Aorta (tissue), 5 donors: ENCODE data around the gene SUOX. TPM values are rescaled to one million over a fixed set of nuclear protein-coding genes. Genes with fewer than 3 reads are reported as not detected.

ENCODE experiments used
- ATAC-seq: fragments of 200-7000 bp; cut with Tn5 transposase; one replicate; pipeline ENCODE4 v1.9.1; 2022; ENCODE audit warnings: moderate library complexity; ENCODE audit not compliant: low FRiP score
- DNase-seq, 2 donors: peaks; one replicate each; pipeline ENCODE4 v3.0.0-alpha.2; 2020
- H3K27ac ChIP-seq, 2 donors: one replicate each; pipeline ENCODE4 v1.5.1; 2013; ENCODE audit warnings: low read length in 2 of 2, mild to moderate bottlenecking in 2 of 2, moderate library complexity in 2 of 2, control low read depth in 1 of 2, inconsistent platforms in 1 of 2, low read depth in 1 of 2
- H3K27me3 ChIP-seq, 2 donors: one replicate each; pipeline ENCODE4 v1.6.1; 2013; ENCODE audit warnings: control low read depth in 1 of 2, low read length in 1 of 2, mild to moderate bottlenecking in 1 of 2, moderate library complexity in 1 of 2; ENCODE audit not compliant: insufficient read depth in 2 of 2, control insufficient read depth in 1 of 2
- H3K36me3 ChIP-seq, 2 donors: one replicate each; pipeline ENCODE4 v1.6.1; 2013; ENCODE audit warnings: control low read depth in 1 of 2, low read length in 1 of 2, mild to moderate bottlenecking in 1 of 2; ENCODE audit not compliant: insufficient read depth in 2 of 2, control insufficient read depth in 1 of 2
- H3K4me1 ChIP-seq, 2 donors: one replicate each; pipeline ENCODE4 v1.6.1; 2013; ENCODE audit warnings: low read length in 2 of 2, control low read depth in 1 of 2, mild to moderate bottlenecking in 1 of 2, moderate library complexity in 1 of 2; ENCODE audit not compliant: insufficient read depth in 2 of 2, control insufficient read depth in 1 of 2
- H3K4me3 ChIP-seq, 2 donors: one replicate each; pipeline ENCODE4 v1.5.1; 2013; ENCODE audit warnings: low read length in 2 of 2, control low read depth in 1 of 2, mild to moderate bottlenecking in 1 of 2
- H3K9me3 ChIP-seq: one replicate; pipeline ENCODE4 v1.6.1; 2013; ENCODE audit warnings: mild to moderate bottlenecking, low read length; ENCODE audit not compliant: control insufficient read depth
- WGBS, 2 donors: extraction: QIAGEN DNeasy Blood & Tissue Kit; methylation state at CpG; one replicate each; pipeline ENCODE4 v1.1.7; 2013; 5-methylcytosine and 5-hydroxymethylcytosine counted together
- intact Hi-C, 2 donors: fragments of 100-400 bp; cut with DNase I; formaldehyde crosslinking; loops; one replicate each; pipeline versions ENCODE4 v1.14.2 to v1.15.0; 2022
- polyA plus RNA-seq, 2 donors: library from polyadenylated mRNA; stranded (reverse); fragments of 200-250 nt; gene quantifications; one replicate each; pipeline ENCODE4 v1.2.3, GENCODE V29; 2013
- total RNA-seq, 2 donors: library from RNA; stranded (reverse); fragmentation: NEBNext Ultra II Directional; extraction: Animal tissue kit (Norgen Biotek cat#: 25700); gene quantifications; one replicate each; pipeline ENCODE4 v1.2.1, GENCODE V29; 2021
- donor health status: healthy with polysubstance abuse.
- donor health status: Bipolar disorder and iron deficiency.
- donor health status: DM: no; HTN: no; CAD: no.
- donor health status: DM: no; HTN: no; CAD: no.
- donor health status: DM: yes; HTN: yes; CAD: no.

SUOX gene
- total and polyA plus RNA-seq, 4 donors, result 6.4 to 18.3 (median 17.6) TPM

DNA sequence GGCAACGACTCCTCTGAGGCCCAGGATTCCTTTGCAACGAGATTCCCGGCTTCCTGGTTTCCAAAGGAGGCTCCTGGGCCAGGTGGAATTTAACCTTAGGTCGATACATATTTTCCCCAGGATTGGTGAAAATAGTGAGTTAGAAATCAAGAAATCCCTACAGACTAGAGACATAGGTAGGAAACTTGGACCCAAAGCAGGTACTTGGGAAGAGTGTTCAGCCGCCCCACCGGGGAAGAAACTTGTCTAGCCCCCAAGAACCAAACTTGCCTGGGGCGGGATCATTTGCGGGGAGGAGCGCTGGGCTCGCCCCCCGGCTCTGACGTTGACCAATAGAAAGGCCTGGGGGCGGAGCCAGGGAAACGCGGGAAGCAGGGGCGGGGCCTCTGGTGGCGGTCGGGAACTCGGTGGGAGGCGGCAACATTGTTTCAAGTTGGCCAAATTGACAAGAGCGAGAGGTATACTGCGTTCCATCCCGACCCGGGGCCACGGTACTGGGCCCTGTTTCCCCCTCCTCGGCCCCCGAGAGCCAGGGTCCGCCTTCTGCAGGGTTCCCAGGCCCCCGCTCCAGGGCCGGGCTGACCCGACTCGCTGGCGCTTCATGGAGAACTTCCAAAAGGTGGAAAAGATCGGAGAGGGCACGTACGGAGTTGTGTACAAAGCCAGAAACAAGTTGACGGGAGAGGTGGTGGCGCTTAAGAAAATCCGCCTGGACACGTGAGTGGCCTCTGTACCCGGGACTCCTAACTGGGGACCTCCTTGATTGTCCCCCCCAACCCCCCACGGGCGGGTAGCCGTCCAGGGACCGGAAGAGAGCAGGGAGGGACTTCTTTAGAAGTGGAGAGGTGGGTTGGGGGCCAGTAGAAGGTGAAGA lies 30.4 kb upstream of the SUOX start, which contains the start of gene CDK2:
CDK2 (plus strand) TSS at position 423 of the 874 bp plus-strand sequence; CDS start at position 602, 179 bp downstream.
- DNase-seq, result peak; percentile 95 to 98
- Histone ChIP-seq H3K4me1 (no peaks in the 10 kb centered on the region), H3K4me3 (peak within 1 kb of the TSS; percentile 66 to 72), H3K36me3 (no peaks in the 10 kb centered on the region), H3K27ac (peak within 1 kb of the TSS in 1 of 2 donors; percentile 32), H3K9me3 (no peaks in the 10 kb centered on the region), H3K27me3 (no peaks in the 10 kb centered on the region)
- ATAC-seq, result peak; percentile 96
- intact Hi-C loops, result loop anchor here in 1 of 2 donors (10.0 kb wide), 1 partner anchor 232 kb away; no protein-coding TSS in a partner anchor
- WGBS, 2 donors, result 0 to 1% methylated on average over 41 to 45 of the region's 45 CpGs

DNA sequence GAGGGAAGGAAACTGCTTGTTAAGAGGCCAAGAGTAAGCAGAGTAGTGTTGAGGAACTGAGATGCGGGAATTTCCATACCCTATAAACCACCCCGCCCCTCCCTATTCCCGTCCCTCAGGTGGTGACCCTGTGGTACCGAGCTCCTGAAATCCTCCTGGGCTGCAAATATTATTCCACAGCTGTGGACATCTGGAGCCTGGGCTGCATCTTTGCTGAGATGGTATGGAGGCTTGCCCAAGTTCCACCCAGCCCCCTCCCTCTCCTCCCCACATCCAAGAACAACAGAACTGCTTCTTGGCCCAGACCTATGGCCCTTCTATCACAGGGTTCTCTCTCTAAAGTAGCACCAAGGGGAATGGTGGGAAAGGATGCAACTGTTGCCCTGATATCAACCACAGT lies 27.7 kb upstream of the SUOX start:
- Histone ChIP-seq H3K27ac (no peak overlapping the region), H3K27me3 (no peaks in the 10 kb centered on the region), H3K4me1 (no peaks in the 10 kb centered on the region), H3K36me3 (no peaks in the 10 kb centered on the region), H3K4me3 (no peak overlapping the region), H3K9me3 (no peaks in the 10 kb centered on the region)
- intact Hi-C loops, result loop anchor here in 1 of 2 donors (10.0 kb wide), 1 partner anchor 235 kb away; no protein-coding TSS in a partner anchor
- DNase-seq (no peak), ATAC-seq (no peak)
- WGBS, 2 donors, result 76 to 81% methylated on average over 4 of the region's 4 CpGs

DNA sequence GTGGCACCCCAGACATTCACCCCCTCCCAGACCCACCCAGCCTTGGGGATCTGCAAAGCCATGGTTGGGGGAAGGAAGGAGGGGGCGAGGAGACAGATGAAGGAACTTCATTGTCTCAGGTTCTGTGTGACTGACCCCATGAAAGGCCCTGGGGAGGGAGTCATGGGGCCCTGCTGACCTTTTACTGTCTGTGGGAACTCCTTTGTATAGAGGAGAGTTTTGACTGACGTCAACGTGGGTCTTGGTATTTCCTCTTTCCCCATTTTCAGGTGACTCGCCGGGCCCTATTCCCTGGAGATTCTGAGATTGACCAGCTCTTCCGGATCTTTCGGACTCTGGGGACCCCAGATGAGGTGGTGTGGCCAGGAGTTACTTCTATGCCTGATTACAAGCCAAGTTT lies 26.3 kb upstream of the SUOX start:
- H3K27me3 ChIP-seq, result no peaks in the 10 kb centered on the region
- DNase-seq (no peak), ATAC-seq (no peak)
- 89% methylated on average over 7 of the region's 7 CpGs for WGBS, 2 donors
- H3K27ac ChIP-seq, result no peak overlapping the region
- H3K9me3 ChIP-seq, result no peaks in the 10 kb centered on the region
- H3K36me3 ChIP-seq, result no peaks in the 10 kb centered on the region
- peaks cover 0 to 3% of the 10 kb centered on the region in 2 donors for H3K4me1 ChIP-seq
- no peak overlapping the region for H3K4me3 ChIP-seq
- intact Hi-C loops, result loop anchor here in 1 of 2 donors (5.0 kb wide), 1 partner anchor 38 kb away; the partner anchor contains the start of gene DGKA

DNA sequence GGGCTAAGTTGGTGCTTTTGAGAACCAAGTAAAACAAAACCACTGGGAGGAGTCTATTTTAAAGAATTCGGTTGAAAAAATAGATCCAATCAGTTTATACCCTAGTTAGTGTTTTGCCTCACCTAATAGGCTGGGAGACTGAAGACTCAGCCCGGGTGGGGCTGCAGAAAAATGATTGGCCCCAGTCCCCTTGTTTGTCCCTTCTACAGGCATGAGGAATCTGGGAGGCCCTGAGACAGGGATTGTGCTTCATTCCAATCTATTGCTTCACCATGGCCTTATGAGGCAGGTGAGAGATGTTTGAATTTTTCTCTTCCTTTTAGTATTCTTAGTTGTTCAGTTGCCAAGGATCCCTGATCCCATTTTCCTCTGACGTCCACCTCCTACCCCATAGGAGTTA lies 25.0 kb upstream of the SUOX start:
- intact Hi-C loops, result loop anchor here in 1 of 2 donors (5.0 kb wide), 1 partner anchor 40 kb away; the partner anchor contains the start of gene DGKA
- no peak for ATAC-seq
- WGBS, 2 donors, result 33 to 42% methylated on average over 3 of the region's 3 CpGs
- no peak for DNase-seq
- Histone ChIP-seq H3K9me3 (no peaks in the 10 kb centered on the region), H3K4me3 (no peak overlapping the region), H3K27ac (peak overlapping the region in 1 of 2 donors; percentile 56), H3K36me3 (no peaks in the 10 kb centered on the region), H3K27me3 (no peaks in the 10 kb centered on the region), H3K4me1 (peaks cover 0 to 3% of the 10 kb centered on the region in 2 donors)

DNA sequence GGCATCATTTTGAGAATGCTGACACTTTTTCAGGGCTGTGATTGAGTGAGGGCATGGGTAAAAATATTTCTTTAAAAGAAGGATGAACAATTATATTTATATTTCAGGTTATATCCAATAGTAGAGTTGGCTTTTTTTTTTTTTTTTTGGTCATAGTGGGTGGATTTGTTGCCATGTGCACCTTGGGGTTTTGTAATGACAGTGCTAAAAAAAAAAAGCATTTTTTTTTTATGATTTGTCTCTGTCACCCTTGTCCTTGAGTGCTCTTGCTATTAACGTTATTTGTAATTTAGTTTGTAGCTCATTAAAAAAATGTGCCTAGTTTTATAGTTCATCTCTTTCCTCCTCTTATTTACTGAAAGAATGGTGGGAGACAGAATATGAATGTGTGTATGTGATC lies 24.6 kb upstream of the SUOX start:
- Histone ChIP-seq H3K36me3 (no peaks in the 10 kb centered on the region), H3K4me3 (no peak overlapping the region), H3K27ac (peak overlapping the region in 1 of 2 donors; percentile 90), H3K9me3 (no peaks in the 10 kb centered on the region), H3K4me1 (peaks cover 0 to 3% of the 10 kb centered on the region in 2 donors), H3K27me3 (no peaks in the 10 kb centered on the region)
- WGBS, 2 donors, result 18 to 24% methylated on average over 1 of the region's 1 CpG
- DNase-seq (no peak), ATAC-seq (no peak)
- intact Hi-C loops, result loop anchor here in 1 of 2 donors (5.0 kb wide), 1 partner anchor 40 kb away; the partner anchor contains the start of gene DGKA

DNA sequence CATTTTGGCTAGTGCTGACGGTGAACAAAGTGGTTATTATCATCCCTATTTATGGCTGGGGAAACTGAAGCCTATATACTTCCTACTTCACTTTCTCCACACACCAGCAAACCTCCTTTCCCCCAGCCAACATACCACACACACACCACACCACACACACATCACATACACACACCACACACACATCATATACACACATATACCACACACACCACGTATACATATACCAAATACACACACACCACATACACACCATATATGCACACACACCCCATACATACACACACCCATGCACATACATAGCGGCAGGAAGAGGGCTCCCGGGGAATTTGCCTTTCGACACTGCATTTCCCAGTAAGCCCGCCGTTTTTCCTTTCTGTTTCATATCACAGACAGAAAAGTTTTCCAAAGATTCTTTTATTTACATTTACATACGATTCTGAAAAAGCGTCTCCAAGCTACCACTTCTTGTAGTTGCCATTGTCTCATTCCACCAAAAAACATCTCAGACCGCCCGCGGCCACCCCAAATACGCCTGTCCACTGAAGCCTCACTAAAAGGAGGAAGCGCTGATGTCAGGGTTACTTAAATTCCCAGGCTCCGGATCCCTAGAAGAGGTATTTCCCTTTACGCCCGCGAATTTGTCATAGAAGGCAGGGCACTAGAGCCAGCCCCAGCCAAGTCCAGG lies 24.0 kb upstream of the SUOX start:
- Histone ChIP-seq H3K27ac (peak overlapping the region in 1 of 2 donors; percentile 90), H3K9me3 (no peaks in the 10 kb centered on the region), H3K4me1 (peaks cover 0 to 3% of the 10 kb centered on the region in 2 donors), H3K27me3 (no peaks in the 10 kb centered on the region), H3K36me3 (no peaks in the 10 kb centered on the region), H3K4me3 (peak overlapping the region; percentile 57 to 78)
- intact Hi-C loops, result loop anchor here in 1 of 2 donors (5.0 kb wide), 1 partner anchor 41 kb away; the partner anchor contains the start of gene DGKA
- WGBS, 2 donors, result 0% methylated on average over 18 of the region's 18 CpGs
- DNase-seq (no peak), ATAC-seq (no peak)

DNA sequence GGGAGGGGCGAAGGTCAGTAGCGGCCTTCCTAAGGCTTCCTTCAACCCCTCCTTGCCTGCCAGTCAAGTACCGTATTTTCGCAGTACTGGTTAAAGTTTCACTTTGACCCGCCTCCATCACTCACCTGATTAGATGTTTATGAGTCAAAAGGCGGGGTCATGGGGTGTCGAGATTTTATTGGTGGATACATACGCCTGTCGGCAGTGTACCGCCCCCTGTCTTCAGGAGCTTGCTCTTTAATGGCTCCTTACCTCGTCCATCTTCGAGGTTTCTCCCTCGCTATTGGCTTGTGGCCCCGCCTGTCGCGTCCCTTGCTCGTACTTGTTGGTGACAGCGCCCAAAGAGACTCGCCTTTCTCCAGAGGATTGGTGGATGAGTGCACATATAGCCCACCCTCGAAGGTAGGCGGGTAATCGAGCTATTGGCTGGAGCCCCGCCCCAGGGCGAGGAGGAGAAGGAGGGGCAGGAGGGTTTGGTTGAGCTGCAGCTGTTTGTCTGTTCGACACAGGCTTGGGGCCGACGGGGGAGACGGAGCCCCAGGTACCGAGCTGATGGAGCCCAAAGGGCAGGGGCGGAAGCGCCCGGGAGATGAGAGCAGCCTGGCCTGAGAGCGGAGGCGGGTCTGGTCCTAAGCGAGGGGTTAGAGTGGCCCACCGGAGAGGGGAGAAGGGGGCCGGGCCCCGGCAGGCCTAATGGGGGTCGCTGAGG lies 23.3 kb upstream of the SUOX start, which contains the start of gene RAB5B:
RAB5B (plus strand) TSS at position 480 of the 709 bp plus-strand sequence. CDS start 12,883 bp downstream, outside the sequence.
- H3K27ac ChIP-seq, result peak within 1 kb of the TSS in 1 of 2 donors; percentile 94
- peaks cover 0 to 3% of the 10 kb centered on the region in 2 donors for H3K4me1 ChIP-seq
- intact Hi-C loops, result loop anchor here in 1 of 2 donors (5.0 kb wide), 1 partner anchor 41 kb away; the partner anchor contains the start of gene DGKA
- H3K9me3 ChIP-seq, result no peaks in the 10 kb centered on the region
- WGBS, 2 donors, result 0 to 1% methylated on average over 39 of the region's 39 CpGs
- H3K36me3 ChIP-seq, result no peaks in the 10 kb centered on the region
- ATAC-seq, result peak; percentile 97
- DNase-seq, result peak; percentile 98 to 100
- peak within 1 kb of the TSS; percentile 78 to 98 for H3K4me3 ChIP-seq
- no peaks in the 10 kb centered on the region for H3K27me3 ChIP-seq

DNA sequence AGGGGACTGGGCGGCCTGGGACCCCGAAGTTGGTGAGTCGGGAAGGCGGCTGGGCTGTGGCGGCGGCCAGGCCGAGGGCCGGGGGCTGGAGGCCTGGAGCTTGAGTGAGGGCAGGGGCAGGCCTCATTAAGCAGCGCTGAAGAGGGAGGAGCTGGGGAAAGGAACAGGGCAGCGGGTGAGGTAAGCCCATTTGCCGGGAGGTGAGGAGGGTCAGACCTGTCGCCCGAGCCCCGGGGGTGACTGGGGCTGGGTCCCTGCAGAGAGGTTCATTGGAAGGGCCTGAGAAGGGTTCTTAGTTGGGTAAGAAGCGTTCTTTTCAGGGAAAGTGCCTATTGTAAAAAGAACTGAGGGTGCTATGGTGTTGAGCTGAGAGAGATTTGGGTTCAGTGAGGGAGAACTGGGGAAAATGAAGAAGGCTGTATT lies 22.8 kb upstream of the SUOX start:
- intact Hi-C loops, result loop anchor here in 1 of 2 donors (5.0 kb wide), 1 partner anchor 42 kb away; the partner anchor contains the start of gene DGKA
- Histone ChIP-seq H3K4me3 (peak overlapping the region; percentile 78 to 98), H3K36me3 (no peaks in the 10 kb centered on the region), H3K27me3 (no peaks in the 10 kb centered on the region), H3K27ac (peak overlapping the region in 1 of 2 donors; percentile 94), H3K4me1 (peaks cover 0 to 3% of the 10 kb centered on the region in 2 donors), H3K9me3 (no peaks in the 10 kb centered on the region)
- ATAC-seq (peak; percentile 69), DNase-seq (peak in 1 of 2 donors; percentile 75)
- whole genome bisulfite sequencing, 2 donors, result 0 to 1% methylated on average over 15 of the region's 15 CpGs
